ENCODE measurements around the gene PNPLA2. TPM values are rescaled to one million over a fixed set of nuclear protein-coding genes. Genes with fewer than 3 reads are reported as not detected.

The PNPLA2 gene
- total RNA-seq, 1 experiment from 2014 or later = 66.5 TPM

DNA sequence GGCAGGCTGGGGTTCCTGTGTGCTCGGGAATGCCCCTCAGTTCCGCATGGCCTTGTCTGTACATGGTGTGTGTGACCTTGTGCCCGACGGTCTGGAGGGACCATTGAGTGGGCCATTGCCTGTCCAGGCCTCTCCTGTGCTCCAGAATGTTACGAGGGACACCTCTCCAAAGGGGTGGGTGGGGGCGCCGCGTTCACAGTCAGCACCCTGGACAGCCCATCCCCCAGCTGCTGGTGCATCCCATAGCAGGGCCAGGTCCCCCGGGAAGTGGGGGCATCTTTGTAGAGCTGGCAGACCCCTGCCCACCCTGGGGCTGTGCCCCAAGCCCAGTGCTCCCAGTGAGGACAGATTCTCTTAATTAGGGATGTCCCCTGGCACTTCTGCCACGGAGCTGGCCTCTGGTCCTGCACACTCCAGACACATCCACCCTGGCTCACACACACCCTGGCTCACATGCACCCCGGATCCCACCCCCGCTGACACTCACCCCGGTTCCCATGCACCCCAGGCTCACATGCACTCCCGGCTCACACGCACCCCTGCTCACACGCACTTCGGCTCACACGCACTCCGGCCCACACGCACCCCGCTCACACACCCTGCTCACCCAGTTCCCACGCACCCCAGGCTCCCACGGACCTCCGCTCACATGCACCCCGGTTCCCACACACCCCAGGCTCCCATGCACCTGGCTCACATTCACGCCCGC, 39.5 kb downstream of the PNPLA2 start (continued):
- TF ChIP-seq, protein P1, sequence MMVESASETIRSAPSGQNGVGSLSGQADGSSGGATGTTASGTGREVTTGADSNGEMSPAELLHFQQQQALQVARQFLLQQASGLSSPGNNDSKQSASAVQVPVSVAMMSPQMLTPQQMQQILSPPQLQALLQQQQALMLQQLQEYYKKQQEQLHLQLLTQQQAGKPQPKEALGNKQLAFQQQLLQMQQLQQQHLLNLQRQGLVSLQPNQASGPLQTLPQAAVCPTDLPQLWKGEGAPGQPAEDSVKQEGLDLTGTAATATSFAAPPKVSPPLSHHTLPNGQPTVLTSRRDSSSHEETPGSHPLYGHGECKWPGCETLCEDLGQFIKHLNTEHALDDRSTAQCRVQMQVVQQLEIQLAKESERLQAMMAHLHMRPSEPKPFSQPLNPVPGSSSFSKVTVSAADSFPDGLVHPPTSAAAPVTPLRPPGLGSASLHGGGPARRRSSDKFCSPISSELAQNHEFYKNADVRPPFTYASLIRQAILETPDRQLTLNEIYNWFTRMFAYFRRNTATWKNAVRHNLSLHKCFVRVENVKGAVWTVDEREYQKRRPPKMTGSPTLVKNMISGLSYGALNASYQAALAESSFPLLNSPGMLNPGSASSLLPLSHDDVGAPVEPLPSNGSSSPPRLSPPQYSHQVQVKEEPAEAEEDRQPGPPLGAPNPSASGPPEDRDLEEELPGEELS (CRISPR knock-in tag; IDR thresholded peaks at IDR 0.05) = no peak
- TF ChIP-seq ZNF423 (CRISPR knock-in tag; IDR thresholded peaks at IDR 0.05) (no peak), ZBTB21 (CRISPR knock-in tag; IDR thresholded peaks at IDR 0.05; ENCODE audit: borderline replicate concordance) (no peak)

DNA sequence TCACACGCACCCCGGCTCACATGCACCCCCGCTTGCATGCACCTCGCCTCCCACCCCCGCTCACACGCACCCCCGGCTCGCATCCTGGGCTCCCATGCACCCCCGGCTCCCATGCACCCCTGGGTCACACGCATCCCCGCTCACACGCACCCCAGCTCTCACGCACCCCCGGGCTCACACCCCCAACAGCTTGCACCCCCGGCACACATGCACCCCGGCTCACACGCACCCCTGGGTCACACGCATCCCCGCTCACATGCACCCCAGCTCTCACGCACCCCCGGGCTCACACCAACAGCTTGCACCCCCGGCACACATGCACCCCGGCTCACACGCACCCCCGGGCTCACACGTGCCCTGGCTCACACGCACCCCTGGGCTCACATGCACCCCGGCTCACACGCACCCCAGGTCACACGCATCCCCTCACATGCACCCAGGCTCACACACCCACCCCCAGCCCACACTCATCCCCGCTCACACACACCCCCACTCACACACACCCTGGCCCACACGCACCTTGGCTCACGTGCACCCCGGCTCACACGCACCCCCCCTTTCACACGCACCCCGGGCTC, 40.1 kb downstream of the PNPLA2 start:
- Mint-ChIP-seq H3K4me1 (peaks cover 39% of the 10 kb centered on the region), H3K4me3 (no peak overlapping the region), H3K36me3 (no peaks in the 10 kb centered on the region), H3K27ac (no peak overlapping the region), H3K9me3 (no peaks in the 10 kb centered on the region), H3K27me3 (ENCODE audit: low read depth) (peaks cover 3% of the 10 kb centered on the region; the same call in 1 of the 2 replicates)
- TF ChIP-seq, protein P2, sequence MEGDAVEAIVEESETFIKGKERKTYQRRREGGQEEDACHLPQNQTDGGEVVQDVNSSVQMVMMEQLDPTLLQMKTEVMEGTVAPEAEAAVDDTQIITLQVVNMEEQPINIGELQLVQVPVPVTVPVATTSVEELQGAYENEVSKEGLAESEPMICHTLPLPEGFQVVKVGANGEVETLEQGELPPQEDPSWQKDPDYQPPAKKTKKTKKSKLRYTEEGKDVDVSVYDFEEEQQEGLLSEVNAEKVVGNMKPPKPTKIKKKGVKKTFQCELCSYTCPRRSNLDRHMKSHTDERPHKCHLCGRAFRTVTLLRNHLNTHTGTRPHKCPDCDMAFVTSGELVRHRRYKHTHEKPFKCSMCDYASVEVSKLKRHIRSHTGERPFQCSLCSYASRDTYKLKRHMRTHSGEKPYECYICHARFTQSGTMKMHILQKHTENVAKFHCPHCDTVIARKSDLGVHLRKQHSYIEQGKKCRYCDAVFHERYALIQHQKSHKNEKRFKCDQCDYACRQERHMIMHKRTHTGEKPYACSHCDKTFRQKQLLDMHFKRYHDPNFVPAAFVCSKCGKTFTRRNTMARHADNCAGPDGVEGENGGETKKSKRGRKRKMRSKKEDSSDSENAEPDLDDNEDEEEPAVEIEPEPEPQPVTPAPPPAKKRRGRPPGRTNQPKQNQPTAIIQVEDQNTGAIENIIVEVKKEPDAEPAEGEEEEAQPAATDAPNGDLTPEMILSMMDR (IDR thresholded peaks at IDR 0.05) = no peak
- TF ChIP-seq NFATC4 (CRISPR knock-in tag; IDR thresholded peaks at IDR 0.05) (no peak), NFE2L1 (CRISPR knock-in tag; IDR thresholded peaks at IDR 0.05) (no peak), ESRRA (CRISPR knock-in tag; IDR thresholded peaks at IDR 0.05; ENCODE audit: borderline replicate concordance) (no peak), SMAD3 (CRISPR knock-in tag; IDR thresholded peaks at IDR 0.05; ENCODE audit: borderline replicate concordance) (no peak), CREB1 (CRISPR knock-in tag; IDR thresholded peaks at IDR 0.05) (no peak), ZNF416 (CRISPR knock-in tag; IDR thresholded peaks at IDR 0.05) (no peak), TCF7 (CRISPR knock-in tag; IDR thresholded peaks at IDR 0.05; ENCODE audit: low read depth) (no peak), PRRX2 (CRISPR knock-in tag; IDR thresholded peaks at IDR 0.05) (no peak), ZNF121 (CRISPR knock-in tag; IDR thresholded peaks at IDR 0.05) (no peak), EMX1 (CRISPR knock-in tag; IDR thresholded peaks at IDR 0.05) (no peak), SP1 (CRISPR knock-in tag; conservative IDR thresholded peaks at IDR 0.05) (no peak), NR3C1 (CRISPR knock-in tag; conservative IDR thresholded peaks at IDR 0.05; ENCODE audit: low read depth) (no peak), RELA (CRISPR knock-in tag; IDR thresholded peaks at IDR 0.05; ENCODE audit: borderline replicate concordance) (no peak)
- TF ChIP-seq, protein P3, sequence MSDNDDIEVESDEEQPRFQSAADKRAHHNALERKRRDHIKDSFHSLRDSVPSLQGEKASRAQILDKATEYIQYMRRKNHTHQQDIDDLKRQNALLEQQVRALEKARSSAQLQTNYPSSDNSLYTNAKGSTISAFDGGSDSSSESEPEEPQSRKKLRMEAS (CRISPR knock-in tag; IDR thresholded peaks at IDR 0.05) = no peak
- TF ChIP-seq, protein P4, sequence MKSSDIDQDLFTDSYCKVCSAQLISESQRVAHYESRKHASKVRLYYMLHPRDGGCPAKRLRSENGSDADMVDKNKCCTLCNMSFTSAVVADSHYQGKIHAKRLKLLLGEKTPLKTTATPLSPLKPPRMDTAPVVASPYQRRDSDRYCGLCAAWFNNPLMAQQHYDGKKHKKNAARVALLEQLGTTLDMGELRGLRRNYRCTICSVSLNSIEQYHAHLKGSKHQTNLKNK (CRISPR knock-in tag; IDR thresholded peaks at IDR 0.05) = no peak
- TF ChIP-seq, protein P5, sequence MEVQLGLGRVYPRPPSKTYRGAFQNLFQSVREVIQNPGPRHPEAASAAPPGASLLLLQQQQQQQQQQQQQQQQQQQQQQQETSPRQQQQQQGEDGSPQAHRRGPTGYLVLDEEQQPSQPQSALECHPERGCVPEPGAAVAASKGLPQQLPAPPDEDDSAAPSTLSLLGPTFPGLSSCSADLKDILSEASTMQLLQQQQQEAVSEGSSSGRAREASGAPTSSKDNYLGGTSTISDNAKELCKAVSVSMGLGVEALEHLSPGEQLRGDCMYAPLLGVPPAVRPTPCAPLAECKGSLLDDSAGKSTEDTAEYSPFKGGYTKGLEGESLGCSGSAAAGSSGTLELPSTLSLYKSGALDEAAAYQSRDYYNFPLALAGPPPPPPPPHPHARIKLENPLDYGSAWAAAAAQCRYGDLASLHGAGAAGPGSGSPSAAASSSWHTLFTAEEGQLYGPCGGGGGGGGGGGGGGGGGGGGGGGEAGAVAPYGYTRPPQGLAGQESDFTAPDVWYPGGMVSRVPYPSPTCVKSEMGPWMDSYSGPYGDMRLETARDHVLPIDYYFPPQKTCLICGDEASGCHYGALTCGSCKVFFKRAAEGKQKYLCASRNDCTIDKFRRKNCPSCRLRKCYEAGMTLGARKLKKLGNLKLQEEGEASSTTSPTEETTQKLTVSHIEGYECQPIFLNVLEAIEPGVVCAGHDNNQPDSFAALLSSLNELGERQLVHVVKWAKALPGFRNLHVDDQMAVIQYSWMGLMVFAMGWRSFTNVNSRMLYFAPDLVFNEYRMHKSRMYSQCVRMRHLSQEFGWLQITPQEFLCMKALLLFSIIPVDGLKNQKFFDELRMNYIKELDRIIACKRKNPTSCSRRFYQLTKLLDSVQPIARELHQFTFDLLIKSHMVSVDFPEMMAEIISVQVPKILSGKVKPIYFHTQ (CRISPR knock-in tag; IDR thresholded peaks at IDR 0.05) = no peak
- TF ChIP-seq, protein P6, sequence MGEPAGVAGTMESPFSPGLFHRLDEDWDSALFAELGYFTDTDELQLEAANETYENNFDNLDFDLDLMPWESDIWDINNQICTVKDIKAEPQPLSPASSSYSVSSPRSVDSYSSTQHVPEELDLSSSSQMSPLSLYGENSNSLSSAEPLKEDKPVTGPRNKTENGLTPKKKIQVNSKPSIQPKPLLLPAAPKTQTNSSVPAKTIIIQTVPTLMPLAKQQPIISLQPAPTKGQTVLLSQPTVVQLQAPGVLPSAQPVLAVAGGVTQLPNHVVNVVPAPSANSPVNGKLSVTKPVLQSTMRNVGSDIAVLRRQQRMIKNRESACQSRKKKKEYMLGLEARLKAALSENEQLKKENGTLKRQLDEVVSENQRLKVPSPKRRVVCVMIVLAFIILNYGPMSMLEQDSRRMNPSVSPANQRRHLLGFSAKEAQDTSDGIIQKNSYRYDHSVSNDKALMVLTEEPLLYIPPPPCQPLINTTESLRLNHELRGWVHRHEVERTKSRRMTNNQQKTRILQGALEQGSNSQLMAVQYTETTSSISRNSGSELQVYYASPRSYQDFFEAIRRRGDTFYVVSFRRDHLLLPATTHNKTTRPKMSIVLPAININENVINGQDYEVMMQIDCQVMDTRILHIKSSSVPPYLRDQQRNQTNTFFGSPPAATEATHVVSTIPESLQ (CRISPR knock-in tag; IDR thresholded peaks at IDR 0.05) = no peak
- TF ChIP-seq, protein P7, sequence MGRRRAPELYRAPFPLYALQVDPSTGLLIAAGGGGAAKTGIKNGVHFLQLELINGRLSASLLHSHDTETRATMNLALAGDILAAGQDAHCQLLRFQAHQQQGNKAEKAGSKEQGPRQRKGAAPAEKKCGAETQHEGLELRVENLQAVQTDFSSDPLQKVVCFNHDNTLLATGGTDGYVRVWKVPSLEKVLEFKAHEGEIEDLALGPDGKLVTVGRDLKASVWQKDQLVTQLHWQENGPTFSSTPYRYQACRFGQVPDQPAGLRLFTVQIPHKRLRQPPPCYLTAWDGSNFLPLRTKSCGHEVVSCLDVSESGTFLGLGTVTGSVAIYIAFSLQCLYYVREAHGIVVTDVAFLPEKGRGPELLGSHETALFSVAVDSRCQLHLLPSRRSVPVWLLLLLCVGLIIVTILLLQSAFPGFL (CRISPR knock-in tag; IDR thresholded peaks at IDR 0.05; ENCODE audit: borderline replicate concordance) = no peak
- ATAC-seq (no peak), DNase-seq (ENCODE audit: low spot score) (no peak)
- ChIA-PET POLR2A (no interaction called here), CTCF (interaction anchor here (1.0 to 3.0 kb wide), 3 partner anchors 10 to 36 kb away, joined by 3 to 22 read pairs (median 3); no protein-coding TSS in a partner anchor)
